ENCODE results near the gene ARFGEF3.

The ARFGEF3 gene

GRCh38 chr6:138307816-138308730 is 146.3 kb downstream of the ARFGEF3 start:
- no peak for DNase-seq (ENCODE audit: low read depth)

GRCh38 chr6:138308731-138309110 is 147.0 kb downstream of the ARFGEF3 start:
- no peak for DNase-seq (ENCODE audit: low read depth)

- DNase-seq (ENCODE audit: low read depth) = no peak
Measured at GRCh38 chr6:138309695-138310094, 148.0 kb downstream of the ARFGEF3 start.

- DNase-seq (ENCODE audit: low read depth) = no peak
Measured at GRCh38 chr6:138310294-138310693, 148.6 kb downstream of the ARFGEF3 start.

GRCh38 chr6:138310821-138311220 is 149.1 kb downstream of the ARFGEF3 start:
- DNase-seq (ENCODE audit: low read depth) = no peak

GRCh38 chr6:138311268-138311667 is 149.5 kb downstream of the ARFGEF3 start:
- no peak for DNase-seq (ENCODE audit: low read depth)

GRCh38 chr6:138318741-138319375 is 157.1 kb downstream of the ARFGEF3 start:
- no peak for DNase-seq (ENCODE audit: low read depth)

GRCh38 chr6:138321934-138322333 is 160.2 kb downstream of the ARFGEF3 start:
- no peak for DNase-seq (ENCODE audit: low read depth)

- DNase-seq (ENCODE audit: low read depth) = no peak
Measured at GRCh38 chr6:138323821-138324220, 162.1 kb downstream of the ARFGEF3 start.

- DNase-seq (ENCODE audit: low read depth) = no peak
Measured at GRCh38 chr6:138328210-138328609, 166.5 kb downstream of the ARFGEF3 start.

- DNase-seq (ENCODE audit: low read depth) = no peak
Measured at GRCh38 chr6:138330763-138331162, 169.0 kb downstream of the ARFGEF3 start.

GRCh38 chr6:138331444-138331843 is 169.7 kb downstream of the ARFGEF3 start:
- no peak for DNase-seq (ENCODE audit: low read depth)

- DNase-seq (ENCODE audit: low read depth) = no peak
Measured at GRCh38 chr6:138331984-138332383, 170.2 kb downstream of the ARFGEF3 start.

- no peak for DNase-seq (ENCODE audit: low read depth)
Measured at GRCh38 chr6:138334000-138334399, 172.3 kb downstream of the ARFGEF3 start.

GRCh38 chr6:138334963-138335362 is 173.2 kb downstream of the ARFGEF3 start:
- no peak for DNase-seq (ENCODE audit: low read depth)

- DNase-seq (ENCODE audit: low read depth) = no peak
Measured at GRCh38 chr6:138336221-138336620, 174.5 kb downstream of the ARFGEF3 start.

GRCh38 chr6:138337076-138337475 is 175.3 kb downstream of the ARFGEF3 start:
- DNase-seq (ENCODE audit: low read depth) = no peak

GRCh38 chr6:138339024-138339423 is 177.3 kb downstream of the ARFGEF3 start:
- DNase-seq (ENCODE audit: low read depth) = no peak

- DNase-seq (ENCODE audit: low read depth) = no peak
Measured at GRCh38 chr6:138341176-138341575, 179.4 kb downstream of the ARFGEF3 start.

GRCh38 chr6:138343112-138343511 is 181.4 kb downstream of the ARFGEF3 start:
- no peak for DNase-seq (ENCODE audit: low read depth)

GRCh38 chr6:138345565-138346285 is 184.0 kb downstream of the ARFGEF3 start:
- no peak for DNase-seq (ENCODE audit: low read depth)

GRCh38 chr6:138346302-138347195 is 184.8 kb downstream of the ARFGEF3 start:
- DNase-seq (ENCODE audit: low read depth) = no peak

All from stimulated activated CD8-positive, alpha-beta memory T cell treated with anti-CD3 and anti-CD28 coated beads, Interleukin-4, amount 100 ng/mL, for 24 hours (primary cell).